H1 (cell line): ENCODE data around the gene SLC43A1. TPM values are rescaled to one million over a fixed set of nuclear protein-coding genes. Genes with fewer than 3 reads are reported as not detected.
A peak's percentile ranks its signal among the peaks of the same experiment; 100 is the strongest.

Experiments used
- CTCF ChIA-PET: fragments of 300-600 bp; sonication (Branson Sonifier 250); formaldehyde crosslinking; loops from one replicate; lab custom pipeline; 2021; ENCODE audit not compliant: partially characterized antibody; lab: Charles Lee
- POLR2A ChIA-PET: fragments of 300-600 bp; sonication (Branson Sonifier 250); formaldehyde crosslinking; loops from one replicate; lab custom pipeline; 2021; ENCODE audit warnings: inconsistent platforms; ENCODE audit not compliant: partially characterized antibody; lab: Charles Lee
- DNase-seq, 2 experiments: peaks; one replicate each; pipeline versions ENCODE4 v3.0.0 to v3.0.0-alpha.2; 2010 to 2022; ENCODE audit warnings: low spot score in 2 of 2, low read depth in 1 of 2, mixed read lengths in 1 of 2
- FAIRE-seq: peaks from 2 replicates; lab custom pipeline; 2011; peaks lifted over from hg19 to GRCh38; lab: Jason Lieb, UNC
- H2AFZ ChIP-seq: 2 replicates; pipeline ENCODE4 v1.8.1; 2012; ENCODE audit warnings: low read length, inconsistent platforms
- H2AK5ac ChIP-seq: 2 replicates; pipeline ENCODE4 v1.6.1; 2013; ENCODE audit warnings: low read depth, low read length
- H2BK120ac ChIP-seq: replicated peaks from 2 replicates; pipeline ENCODE3; 2013; ENCODE audit warnings: low read depth, low read length, inconsistent platforms
- H2BK12ac ChIP-seq: 2 replicates; pipeline ENCODE4 v1.6.1; 2013; ENCODE audit warnings: low read depth, low read length
- H2BK15ac ChIP-seq: 2 replicates; pipeline ENCODE4 v1.6.1; 2013; ENCODE audit warnings: low read length
- H2BK20ac ChIP-seq: 2 replicates; pipeline ENCODE4 v1.6.1; 2013; ENCODE audit warnings: low read length
- H2BK5ac ChIP-seq: 2 replicates; pipeline ENCODE4 v1.6.1; 2013; ENCODE audit warnings: low read depth, low read length
- H3K14ac ChIP-seq: 2 replicates; pipeline ENCODE4 v1.6.1; 2013; ENCODE audit warnings: inconsistent platforms; ENCODE audit not compliant: insufficient read length
- H3K18ac ChIP-seq: 2 replicates; pipeline ENCODE4 v1.6.1; 2013; ENCODE audit warnings: low read length; ENCODE audit errors: extremely low read depth
- H3K23ac ChIP-seq: 2 replicates; pipeline ENCODE4 v1.6.1; 2013; ENCODE audit warnings: inconsistent platforms; ENCODE audit not compliant: insufficient read length
- H3K23me2 ChIP-seq: 2 replicates; pipeline ENCODE4 v1.6.1; 2013; ENCODE audit warnings: low read depth, low read length
- H3K27ac ChIP-seq: 2 replicates; pipeline ENCODE4 v1.6.1; 2011; ENCODE audit warnings: low read depth, low read length, inconsistent platforms
- H3K27me3 ChIP-seq, 4 experiments: replicated peaks in 1 of 4; 1 replicate in 1 of 4; 2 replicates in 3 of 4; pipeline versions ENCODE4 v1.6.1 to v1.8.1; 2011 to 2013; ENCODE audit warnings: low read length in 3 of 4, mild to moderate bottlenecking in 3 of 4, inconsistent platforms in 2 of 4, mixed read lengths in 2 of 4, moderate library complexity in 1 of 4; ENCODE audit not compliant: control insufficient read depth in 3 of 4, insufficient read depth in 3 of 4; ENCODE audit errors: extremely low read depth in 1 of 4
- H3K36me3 ChIP-seq, 4 experiments: 2 replicates each; pipeline versions ENCODE4 v1.6.1 to v1.8.1; 2011 to 2013; ENCODE audit warnings: mild to moderate bottlenecking in 4 of 4, low read length in 3 of 4, moderate library complexity in 2 of 4, control low read depth in 1 of 4, inconsistent platforms in 1 of 4; ENCODE audit not compliant: insufficient read depth in 4 of 4, control insufficient read depth in 2 of 4
- H3K4ac ChIP-seq: replicated peaks from 2 replicates; pipeline ENCODE3; 2013; ENCODE audit warnings: low read length, low read depth, mixed read lengths, inconsistent platforms; ENCODE audit not compliant: insufficient read length
- H3K4me1 ChIP-seq, 4 experiments: replicated peaks in 1 of 4; 1 replicate in 1 of 4; 2 replicates in 3 of 4; pipeline versions ENCODE4 v1.6.1 to v1.8.1; 2011 to 2013; ENCODE audit warnings: low read length in 3 of 4, inconsistent platforms in 2 of 4, mixed read lengths in 1 of 4; ENCODE audit not compliant: insufficient read depth in 4 of 4, control insufficient read depth in 3 of 4
- H3K4me2 ChIP-seq, 2 experiments: 2 replicates each; pipeline versions ENCODE4 v1.6.1 to v1.8.1; 2011 to 2013; ENCODE audit warnings: low read depth in 2 of 2, low read length in 2 of 2, control low read depth in 1 of 2, inconsistent platforms in 1 of 2, mild to moderate bottlenecking in 1 of 2; ENCODE audit not compliant: insufficient read depth in 1 of 2
- H3K4me3 ChIP-seq, 4 experiments: fragments of 200-600, 300-600 bp in 1 of 4; sonication (generic), shearing (Covaris generic), sonication (Bioruptor Twin) in 1 of 4; 2 replicates each; pipeline versions ENCODE4 v1.5.1 to v1.8.1; 2011 to 2016; ENCODE audit warnings: low read length in 4 of 4, low read depth in 3 of 4, control low read depth in 2 of 4, inconsistent platforms in 2 of 4, mild to moderate bottlenecking in 2 of 4, mixed read lengths in 1 of 4, moderate library complexity in 1 of 4; ENCODE audit not compliant: insufficient read depth in 2 of 4; ENCODE audit errors: extremely low read depth in 1 of 4
- H3K56ac ChIP-seq: replicated peaks from 2 replicates; pipeline ENCODE3; 2013; ENCODE audit warnings: low read depth, mild to moderate bottlenecking, mixed read lengths, low read length, inconsistent platforms; ENCODE audit not compliant: insufficient read length
- H3K79me1 ChIP-seq: 2 replicates; pipeline ENCODE4 v1.6.1; 2013; ENCODE audit warnings: low read depth, low read length, control low read depth
- H3K79me2 ChIP-seq, 2 experiments: 2 replicates each; pipeline versions ENCODE4 v1.6.1 to v1.8.1; 2012 to 2013; ENCODE audit warnings: low read length in 2 of 2, mild to moderate bottlenecking in 2 of 2, inconsistent platforms in 1 of 2; ENCODE audit not compliant: insufficient read depth in 2 of 2, control insufficient read depth in 1 of 2
- H3K9ac ChIP-seq, 4 experiments: replicated peaks in 1 of 4; 1 replicate in 1 of 4; 2 replicates in 3 of 4; pipeline versions ENCODE4 v1.6.1 to v1.8.1; 2011 to 2013; ENCODE audit warnings: low read depth in 3 of 4, low read length in 3 of 4, control low read depth in 2 of 4, mild to moderate bottlenecking in 2 of 4, moderate library complexity in 2 of 4, inconsistent platforms in 1 of 4; ENCODE audit errors: extremely low read depth in 1 of 4
- H3K9me3 ChIP-seq, 2 experiments: 2 replicates each; pipeline versions ENCODE4 v1.6.1 to v1.8.1; 2012 to 2013; ENCODE audit warnings: mild to moderate bottlenecking in 2 of 2, moderate library complexity in 2 of 2, control low read depth in 1 of 2, inconsistent platforms in 1 of 2, low read depth in 1 of 2, low read length in 1 of 2, mixed read lengths in 1 of 2; ENCODE audit not compliant: insufficient read depth in 2 of 2
- H4K20me1 ChIP-seq, 2 experiments: replicated peaks in 1 of 2; 2 replicates each; pipeline versions ENCODE3 to v1.8.1; 2011 to 2013; ENCODE audit warnings: inconsistent platforms in 2 of 2, low read length in 2 of 2, mild to moderate bottlenecking in 1 of 2; ENCODE audit not compliant: insufficient read depth in 2 of 2, control insufficient read depth in 1 of 2
- H4K5ac ChIP-seq: 2 replicates; pipeline ENCODE4 v1.6.1; 2013; ENCODE audit warnings: low read length, low read depth, mixed read lengths, inconsistent platforms; ENCODE audit not compliant: insufficient read length
- H4K8ac ChIP-seq: 2 replicates; pipeline ENCODE4 v1.8.0; 2013; ENCODE audit warnings: mild to moderate bottlenecking, moderate library complexity, low read length, inconsistent platforms; ENCODE audit not compliant: insufficient read depth; ENCODE audit errors: extremely low read depth
- H4K91ac ChIP-seq: replicated peaks from 2 replicates; pipeline ENCODE3; 2013; ENCODE audit warnings: low read length, mixed read lengths, inconsistent platforms; ENCODE audit not compliant: insufficient read length
- ATF3 ChIP-seq: IDR thresholded peaks from 2 replicates; pipeline ENCODE4 v1.6.1; 2011; ENCODE audit warnings: low read depth, mild to moderate bottlenecking, low read length; ENCODE audit not compliant: insufficient read depth
- BRCA1 ChIP-seq: IDR thresholded peaks from 2 replicates; pipeline ENCODE4 v1.6.1; 2012; ENCODE audit warnings: low read depth, low read length, improper control_type of control experiment
- CTCF ChIP-seq, 3 experiments: IDR thresholded peaks; 1 replicate in 2 of 3; 2 replicates in 1 of 3; pipeline versions ENCODE4 v1.5.1 to v1.6.1; 2011; ENCODE audit warnings: low read length in 3 of 3, mild to moderate bottlenecking in 3 of 3, inconsistent platforms in 2 of 3, low read depth in 1 of 3, moderate library complexity in 1 of 3; ENCODE audit not compliant: insufficient read depth in 1 of 3; ENCODE audit errors: control extremely low read depth in 1 of 3
- EGR1 ChIP-seq: IDR thresholded peaks from 2 replicates; pipeline ENCODE4 v1.6.1; 2011; ENCODE audit warnings: low read depth, low read length, borderline replicate concordance
- JUN ChIP-seq: IDR thresholded peaks from 2 replicates; pipeline ENCODE4 v1.6.1; 2011; ENCODE audit warnings: low read depth, mild to moderate bottlenecking, improper control_type of control experiment, low read length
- MAFK ChIP-seq: IDR thresholded peaks from 2 replicates; pipeline ENCODE4 v1.6.1; 2012; ENCODE audit warnings: low read depth, mild to moderate bottlenecking, improper control_type of control experiment, low read length
- NANOG ChIP-seq: IDR thresholded peaks from 2 replicates; pipeline ENCODE4 v1.6.1; 2011; ENCODE audit warnings: low read length, low read depth, mild to moderate bottlenecking, inconsistent platforms; ENCODE audit not compliant: insufficient read depth, poor library complexity, severe bottlenecking
- RNF2 ChIP-seq: fragments of 200-900, 300-1000 bp; sonication (generic); IDR thresholded peaks from 2 replicates; pipeline ENCODE4 v1.7.1; 2016; ENCODE audit warnings: borderline replicate concordance, low read depth, mild to moderate bottlenecking, antibody characterized with exemption, low read length; ENCODE audit not compliant: poor library complexity, severe bottlenecking; ENCODE audit errors: missing control alignments
- WGBS, 2 experiments: shearing (Covaris generic) in 1 of 2; methylation state at CpG; one replicate each; pipeline versions ENCODE4 v1.1.6 to v1.1.7; 2013 to 2015; ENCODE audit warnings: low lambda C conversion rate in 2 of 2, mixed read lengths in 2 of 2, inconsistent platforms in 1 of 2, low coverage in 1 of 2, missing lambda C conversion rate in 1 of 2; ENCODE audit not compliant: insufficient replicate concordance in 2 of 2, insufficient coverage in 1 of 2, insufficient read length in 1 of 2; ENCODE audit errors: extremely low coverage in 1 of 2, missing lambda C conversion rate in 1 of 2; 5-methylcytosine and 5-hydroxymethylcytosine counted together
- polyA plus RNA-seq, 7 experiments: library from polyadenylated mRNA; depleted of rRNA in 3 of 7; stranded (reverse) in 5 of 7; unstranded in 2 of 7; fragments of >200 nt in 5 of 7; fragments of 200-250 nt in 2 of 7; gene quantifications; 1 replicate in 5 of 7; 2 replicates in 1 of 7; 4 replicates in 1 of 7; pipeline versions ENCODE4 v1.2.1 to v1.2.3, GENCODE V29; 2011 to 2013; ENCODE audit warnings: missing spikeins in 2 of 7, mixed read lengths in 2 of 7
- total RNA-seq: library from RNA; stranded (reverse); fragmentation: NEBNext Ultra II Directional; extraction: Animal tissue kit (Norgen Biotek cat#: 25700); gene quantifications from 2 replicates; pipeline ENCODE4 v1.2.1, GENCODE V29; 2021

The SLC43A1 gene
- total and polyA plus RNA-seq, 2 of the 8 experiments (the other 6 are each of a cell fraction or from before 2014, with no cell fraction given): 34.5 to 58.0 TPM

GRCh38 chr11:57546869-57547475, 31.5 kb upstream of the SLC43A1 start:
- no peak overlapping the region for H3K18ac ChIP-seq
- H3K4me2 ChIP-seq: no peak overlapping the region
- no peak overlapping the region for H2BK12ac ChIP-seq
- H3K9me3 ChIP-seq: no peaks in the 10 kb centered on the region
- ChIA-PET CTCF (interaction anchor here (0.7 to 5.5 kb wide), 18 partner anchors 11 to 207 kb away, joined by 3 to 34 read pairs (median 5); partner anchors contain the start of gene UBE2L6), POLR2A (interaction anchor here (0.5 to 7.2 kb wide), 11 partner anchors 16 to 131 kb away, joined by 3 to 47 read pairs (median 4); no protein-coding TSS in a partner anchor)
- H2BK120ac ChIP-seq: no peak overlapping the region
- no peak overlapping the region for H2BK5ac ChIP-seq
- no peaks in the 10 kb centered on the region for H3K79me2 ChIP-seq
- FAIRE-seq: no peak
- no peak overlapping the region for H4K91ac ChIP-seq
- 67% methylated on average over 5 of the region's 5 CpGs; no CpG with 5 or more reads in 1 of the 2 experiments for WGBS, 2 experiments
- peaks cover 0 to 15% (median 11%) of the 10 kb centered on the region in 4 experiments; a peak in 6 of 7 replicates for H3K4me1 ChIP-seq
- DNase-seq: no peak
- no peak overlapping the region for H4K5ac ChIP-seq
- H3K79me1 ChIP-seq: no peaks in the 10 kb centered on the region
- H3K4ac ChIP-seq: no peak overlapping the region
- no peak overlapping the region for H3K9ac ChIP-seq
- peaks cover 0 to 1% of the 10 kb centered on the region in 2 experiments for H4K20me1 ChIP-seq
- H3K36me3 ChIP-seq: peaks cover 2 to 24% (median 10%) of the 10 kb centered on the region in 4 experiments; a peak in 5 of 8 replicates
- H2AFZ ChIP-seq: no peak overlapping the region
- no peak overlapping the region for H3K56ac ChIP-seq
- no peak overlapping the region for H2AK5ac ChIP-seq
- no peaks in the 10 kb centered on the region; the same call in 1 of the 2 replicates for H3K23me2 ChIP-seq
- H4K8ac ChIP-seq: no peak overlapping the region
- no peak overlapping the region for H2BK20ac ChIP-seq
- no peak overlapping the region for H3K27ac ChIP-seq
- no peak overlapping the region for H2BK15ac ChIP-seq
- H3K14ac ChIP-seq: no peak overlapping the region
- H3K4me3 ChIP-seq: no peak overlapping the region
- H3K23ac ChIP-seq: no peak overlapping the region
- no peaks in the 10 kb centered on the region; a peak in 2 of 7 replicates for H3K27me3 ChIP-seq
- TF ChIP-seq EGR1 (no peak), RNF2 (no peak), CTCF (IDR thresholded peaks at IDR 0.05; ENCODE audit: control extremely low read depth in 1 of 3, insufficient read depth in 1 of 3, low read depth in 1 of 3, low read length in 3 of 3) (peak in 2 of 3 experiments; percentile 19 to 21; a peak in 2 of 4 replicates), JUN (no peak), BRCA1 (no peak), NANOG (no peak), ATF3 (no peak), MAFK (no peak)
